ENCODE data around the gene ZC3H6.

GRCh38 chr2:112243233-112243632 is 32.2 kb upstream of the ZC3H6 start:
- TF ChIP-seq POLR2A (IDR thresholded peaks at IDR 0.05): no peak
- TF ChIP-seq CTCF (IDR thresholded peaks at IDR 0.05): no peak
